ENCODE results near the gene AAR2.

AAR2 gene, protein sequence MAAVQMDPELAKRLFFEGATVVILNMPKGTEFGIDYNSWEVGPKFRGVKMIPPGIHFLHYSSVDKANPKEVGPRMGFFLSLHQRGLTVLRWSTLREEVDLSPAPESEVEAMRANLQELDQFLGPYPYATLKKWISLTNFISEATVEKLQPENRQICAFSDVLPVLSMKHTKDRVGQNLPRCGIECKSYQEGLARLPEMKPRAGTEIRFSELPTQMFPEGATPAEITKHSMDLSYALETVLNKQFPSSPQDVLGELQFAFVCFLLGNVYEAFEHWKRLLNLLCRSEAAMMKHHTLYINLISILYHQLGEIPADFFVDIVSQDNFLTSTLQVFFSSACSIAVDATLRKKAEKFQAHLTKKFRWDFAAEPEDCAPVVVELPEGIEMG

DNA sequence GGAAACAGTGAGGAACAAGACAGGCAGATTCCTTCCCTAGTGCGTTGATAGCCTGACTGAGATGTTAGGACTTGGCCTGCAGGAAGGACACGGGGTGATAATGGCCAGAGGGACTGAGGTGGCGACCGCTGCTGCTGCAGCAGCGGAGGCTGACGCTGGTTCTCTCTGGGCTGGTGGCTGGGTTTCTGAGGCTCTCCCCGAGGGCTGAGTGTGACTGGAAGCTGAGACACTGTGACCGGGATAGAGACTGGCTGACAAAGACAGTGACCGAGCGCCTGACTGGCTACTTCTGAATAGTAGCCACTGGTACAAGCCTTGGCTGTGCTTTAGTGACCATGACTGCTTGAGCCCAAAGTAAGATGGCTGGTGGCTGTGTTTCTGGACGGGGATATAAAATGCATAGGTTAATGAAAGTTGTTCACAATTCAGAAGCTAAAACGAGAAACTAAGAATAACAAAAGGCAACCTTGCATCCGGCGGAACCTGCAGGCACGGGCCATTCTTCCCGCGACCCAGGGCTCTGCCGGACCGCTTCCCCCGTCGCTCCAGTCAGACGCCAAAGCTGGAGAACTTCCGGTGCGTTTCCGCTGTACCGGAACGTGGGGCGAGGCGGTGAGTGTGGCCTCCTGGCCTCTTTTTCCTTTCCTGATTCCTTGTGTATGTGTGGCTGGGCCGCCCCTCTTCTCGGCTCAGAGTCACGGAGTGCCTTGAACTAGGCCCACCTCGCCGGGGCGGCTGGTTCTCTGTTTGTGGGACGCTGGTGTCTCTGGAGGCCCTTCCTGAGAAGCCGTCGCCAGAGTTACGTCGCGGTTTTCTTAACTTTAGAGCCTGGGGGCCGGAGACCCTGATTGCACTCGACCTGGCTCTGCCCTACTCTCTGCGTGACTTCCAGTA is at the start of gene AAR2:
Gene AAR2, plus strand, starts transcription at position 587 of the 894 bp plus-strand sequence. CDS start 3,391 bp downstream, outside the sequence.
- DNase-seq = peak; percentile 58

DNA sequence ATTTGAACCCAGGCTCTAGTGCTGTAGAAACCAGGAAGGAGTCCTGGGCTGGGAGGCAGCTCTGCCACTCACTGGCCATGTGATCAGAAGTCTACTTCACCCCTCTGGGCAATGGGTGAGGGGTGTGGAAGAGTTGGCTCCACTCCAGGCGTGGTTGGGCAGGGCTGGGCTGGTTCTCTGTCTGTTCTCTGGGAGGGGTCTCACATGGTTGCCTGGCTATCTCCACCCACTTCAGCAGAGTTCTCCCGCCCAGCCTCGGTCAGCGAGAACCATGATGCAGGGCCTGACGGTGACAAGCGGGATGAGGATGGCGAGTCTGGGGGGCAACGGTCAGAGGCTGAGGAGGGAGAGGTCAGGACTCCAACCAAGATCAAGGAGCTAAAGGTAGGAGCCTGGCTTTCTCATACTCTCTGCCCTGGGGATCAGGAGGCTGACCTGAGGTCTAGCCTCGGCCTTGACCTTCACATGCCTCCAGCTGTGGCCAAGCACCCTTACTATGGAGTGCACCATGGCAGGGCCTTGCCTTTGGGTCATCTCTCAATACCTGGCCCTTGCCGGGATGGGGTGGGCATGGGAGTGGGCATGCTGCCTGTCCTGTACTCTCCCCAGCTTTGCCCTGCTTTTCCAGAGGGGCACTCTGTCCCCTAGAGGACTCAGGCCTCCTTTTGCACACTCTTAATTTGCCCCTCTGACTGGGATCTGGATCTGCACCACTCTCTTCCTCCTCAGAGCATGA is 42.1 kb upstream of the AAR2 start:
- no peak for DNase-seq

- no peak for DNase-seq
Observed at GRCh38 chr20:36196676-36197075, 39.6 kb upstream of the AAR2 start.

GRCh38 chr20:36197271-36197670 is 39.0 kb upstream of the AAR2 start:
- no peak for DNase-seq

GRCh38 chr20:36199345-36200257 is 36.7 kb upstream of the AAR2 start:
- DNase-seq = peak; percentile 52

- DNase-seq = no peak
Observed at GRCh38 chr20:36200451-36200850, 35.8 kb upstream of the AAR2 start.

- no peak for DNase-seq
Observed at GRCh38 chr20:36201198-36201597, 35.1 kb upstream of the AAR2 start.

- DNase-seq = peak; percentile 24
Observed at GRCh38 chr20:36202891-36203338, 33.4 kb upstream of the AAR2 start.

DNA sequence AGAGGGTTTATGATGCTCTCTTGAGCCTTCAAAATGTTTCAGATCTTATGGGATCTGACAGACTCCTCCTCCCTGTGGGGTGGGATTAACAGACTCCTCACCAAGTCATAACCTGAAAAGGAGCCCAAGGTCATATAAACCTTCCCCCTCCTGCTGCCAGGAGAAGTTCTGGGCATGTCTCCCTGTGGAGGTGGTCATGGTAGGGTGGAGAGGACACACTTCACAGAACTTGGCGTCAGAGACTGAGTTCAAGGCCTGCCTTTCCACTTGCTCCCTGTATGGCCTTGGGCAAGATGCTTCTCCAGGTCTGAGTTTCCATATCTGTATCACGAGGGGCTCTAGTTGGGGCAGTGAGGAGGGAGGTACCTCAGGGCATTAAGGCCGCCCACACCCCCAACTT is 32.4 kb upstream of the AAR2 start:
- no peak for DNase-seq

- no peak for DNase-seq
Observed at GRCh38 chr20:36205026-36205425, 31.3 kb upstream of the AAR2 start.

GRCh38 chr20:36206068-36206467 is 30.2 kb upstream of the AAR2 start:
- no peak for DNase-seq

DNA sequence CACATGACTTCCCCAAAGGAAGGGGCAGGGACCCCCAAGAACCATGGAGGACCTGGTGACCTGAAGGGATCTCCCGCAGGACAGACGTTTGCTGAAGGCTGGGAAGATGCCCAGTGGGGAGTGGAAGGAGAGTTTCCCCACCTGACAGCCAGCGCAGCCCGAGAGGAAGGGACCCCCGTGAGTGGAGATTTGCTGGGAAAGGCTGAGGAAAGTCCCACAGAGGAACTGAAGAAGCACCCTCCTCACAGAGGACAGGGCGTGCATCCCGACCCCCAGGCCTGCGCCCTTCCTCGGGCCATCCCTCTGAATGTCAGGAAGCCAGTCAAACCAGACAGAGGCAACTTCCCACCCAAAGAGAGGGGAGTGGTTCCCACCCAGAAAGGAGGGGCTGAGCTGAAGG is 29.6 kb upstream of the AAR2 start:
- DNase-seq = no peak

DNA sequence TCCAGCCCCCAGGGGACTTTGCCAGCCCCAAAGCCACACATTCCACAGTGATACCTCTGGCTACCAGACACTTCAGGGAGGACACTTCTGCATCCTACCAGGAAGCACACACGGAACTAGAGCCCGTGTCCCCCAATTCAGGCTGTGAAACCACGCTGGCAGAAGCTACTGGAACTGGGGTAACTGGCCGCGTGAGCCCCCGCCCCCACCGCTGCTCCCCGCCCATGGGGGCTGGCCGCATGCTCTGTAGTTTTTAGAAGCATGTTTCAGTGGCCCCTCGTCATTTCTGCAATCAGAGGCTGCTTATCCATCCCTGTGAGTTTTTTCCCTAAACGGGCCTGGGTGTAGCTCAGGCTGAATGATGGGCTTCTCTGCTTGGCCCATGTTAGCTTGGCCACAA is 28.7 kb upstream of the AAR2 start:
- DNase-seq = no peak

GRCh38 chr20:36208257-36208656 is 28.0 kb upstream of the AAR2 start:
- no peak for DNase-seq

DNA sequence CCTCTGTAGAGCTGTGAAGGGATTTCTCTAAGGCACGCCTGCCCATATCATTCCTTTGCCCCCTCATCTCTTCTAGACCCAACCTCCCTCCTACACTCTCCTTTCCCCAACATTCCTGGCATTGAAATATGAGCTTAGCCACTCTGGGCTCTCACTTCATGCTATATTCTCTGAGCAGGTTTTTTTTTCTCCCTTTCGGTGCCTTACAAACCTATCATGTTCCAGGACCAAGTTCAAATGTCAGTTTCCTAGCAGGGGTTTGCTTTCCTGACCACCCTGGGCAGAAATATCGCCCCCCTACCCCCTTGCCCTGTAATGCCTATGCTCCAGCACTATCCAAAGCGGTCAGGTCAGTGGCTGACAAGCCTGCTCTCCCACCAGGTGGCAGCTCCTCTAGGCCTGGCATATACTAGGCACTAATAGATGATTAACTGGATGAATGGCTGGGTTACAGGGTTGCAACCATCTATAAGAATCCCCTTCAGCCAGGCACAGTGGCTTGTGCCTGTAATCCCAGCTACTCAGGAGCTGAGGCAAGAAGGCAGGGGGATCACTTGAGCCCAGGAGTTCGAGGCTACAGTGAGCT is 25.7 kb upstream of the AAR2 start:
- no peak for DNase-seq

DNA sequence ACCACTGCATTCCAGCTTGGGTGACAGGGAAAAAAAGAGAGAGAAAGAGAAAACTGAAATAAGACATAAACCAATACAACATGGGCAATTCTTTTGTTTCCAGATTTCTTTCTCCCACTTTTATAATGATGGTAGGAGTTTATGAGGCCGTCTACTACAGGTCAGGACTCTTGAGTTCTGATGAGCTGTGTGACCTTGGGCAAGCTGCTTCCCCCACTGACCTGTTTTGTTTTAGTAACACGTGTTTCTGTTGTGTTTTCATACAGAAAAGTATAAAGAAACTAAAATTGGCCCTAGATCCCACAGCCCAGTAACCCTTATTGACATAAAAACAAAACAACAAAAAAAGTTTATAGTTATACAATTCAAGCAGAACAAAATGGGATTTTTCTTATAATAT is 22.9 kb upstream of the AAR2 start:
- DNase-seq = no peak

DNA sequence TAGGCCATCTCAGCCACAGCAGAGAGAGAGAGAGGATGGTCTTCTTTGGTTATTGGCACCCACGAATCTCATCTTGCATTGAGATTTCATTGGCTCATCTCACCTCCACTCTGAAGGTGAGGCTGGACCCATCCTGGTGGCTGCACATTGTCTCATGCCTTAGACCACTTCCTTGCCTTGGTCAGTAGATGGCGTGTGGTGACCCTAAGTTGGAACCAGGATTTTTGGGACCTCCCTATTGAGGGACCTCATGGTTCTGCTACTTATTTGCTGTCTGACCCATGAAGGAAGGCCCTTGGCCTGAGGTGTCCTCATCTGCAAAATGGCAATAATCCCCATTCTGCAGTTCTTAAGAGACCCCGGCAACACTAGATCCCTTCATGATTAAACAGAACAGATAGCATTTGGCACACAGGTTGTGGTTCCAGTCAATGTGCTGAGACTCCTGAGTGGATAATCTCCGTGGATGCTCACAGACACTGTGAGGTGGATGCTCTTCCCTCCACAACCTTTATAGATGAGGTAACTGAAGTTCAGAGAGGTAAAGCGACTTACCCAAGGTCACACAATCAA is 21.5 kb upstream of the AAR2 start:
- peak; percentile 19 for DNase-seq

DNA sequence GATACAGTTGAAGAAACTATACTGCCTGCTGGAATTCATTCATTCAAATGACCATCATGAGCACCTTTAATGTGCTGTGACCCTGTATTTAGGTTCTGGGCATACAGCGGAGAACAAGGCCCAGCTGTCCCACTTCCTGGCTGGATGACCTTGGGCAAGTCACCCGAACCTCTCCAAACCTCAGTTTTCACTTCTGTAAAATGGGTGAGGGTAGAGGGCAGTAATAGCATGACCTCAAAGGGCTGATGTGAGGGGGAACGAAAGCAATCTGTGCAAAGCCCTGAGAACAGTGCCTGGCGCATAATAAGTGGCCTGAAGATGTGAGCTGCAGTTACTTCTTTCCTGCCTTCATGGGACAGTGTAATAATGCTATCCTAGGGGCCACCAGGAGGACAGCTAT is 20.5 kb upstream of the AAR2 start:
- no peak for DNase-seq

- DNase-seq = no peak
Observed at GRCh38 chr20:36216314-36217025, 19.8 kb upstream of the AAR2 start.

- no peak for DNase-seq
Observed at GRCh38 chr20:36217226-36217625, 19.1 kb upstream of the AAR2 start.

Measured in DMS153 (cell line).